Hematopoietic multipotent progenitor cell treated with erythropoietin and hydrocortisone succinate and interleukin-3 and kit ligand, for 8 days (in vitro differentiated cells): ENCODE results near the gene ALDH1A1.
A peak's percentile ranks its signal among the peaks of the same experiment; 100 is the strongest.
"Not testable (repeated sequence)": the region's sequence is repeated elsewhere in the genome, so short reads cannot be mapped to it uniquely, and the experiment has no call there.

Experiments used
- DNase-seq: peaks from one replicate; pipeline ENCODE4 v3.0.0-alpha.2; 2015

ALDH1A1 gene

GRCh38 chr9:72891043-72891442 lies 61.8 kb downstream of the ALDH1A1 start:
- no peak for DNase-seq

- no peak for DNase-seq
Observed at GRCh38 chr9:72888943-72889342, 63.9 kb downstream of the ALDH1A1 start.

GRCh38 chr9:72888067-72888466 lies 64.8 kb downstream of the ALDH1A1 start:
- DNase-seq, result no peak

- DNase-seq, result no peak
Observed at GRCh38 chr9:72886386-72886785, 66.5 kb downstream of the ALDH1A1 start.

GRCh38 chr9:72884508-72884907 lies 68.3 kb downstream of the ALDH1A1 start:
- no peak for DNase-seq

GRCh38 chr9:72883875-72884274 lies 69.0 kb downstream of the ALDH1A1 start:
- DNase-seq, result peak; percentile 34

- DNase-seq, result peak; percentile 57
Observed at GRCh38 chr9:72882117-72882775, 70.6 kb downstream of the ALDH1A1 start.

- DNase-seq, result no peak
Observed at GRCh38 chr9:72880821-72881220, 72.0 kb downstream of the ALDH1A1 start.

- DNase-seq, result no peak
Observed at GRCh38 chr9:72875221-72875620, 77.6 kb downstream of the ALDH1A1 start.

- no peak for DNase-seq
Observed at GRCh38 chr9:72874344-72874743, 78.5 kb downstream of the ALDH1A1 start.

GRCh38 chr9:72873456-72873855 lies 79.4 kb downstream of the ALDH1A1 start:
- DNase-seq, result no peak

- DNase-seq, result no peak
Observed at GRCh38 chr9:72872718-72873117, 80.1 kb downstream of the ALDH1A1 start.

GRCh38 chr9:72871685-72872084 lies 81.2 kb downstream of the ALDH1A1 start:
- peak; percentile 55 for DNase-seq

- DNase-seq, result no peak
Observed at GRCh38 chr9:72864327-72864726, 88.5 kb downstream of the ALDH1A1 start.

GRCh38 chr9:72863456-72864094 lies 89.3 kb downstream of the ALDH1A1 start:
- peak; percentile 13 for DNase-seq

- DNase-seq, result not testable (repeated sequence)
Observed at GRCh38 chr9:72862788-72863187, 90.1 kb downstream of the ALDH1A1 start.

- DNase-seq, result peak; percentile 4
Observed at GRCh38 chr9:72858089-72858912, 94.6 kb downstream of the ALDH1A1 start.

- no peak for DNase-seq
Observed at GRCh38 chr9:72857624-72857996, 95.2 kb downstream of the ALDH1A1 start.

GRCh38 chr9:72856972-72857623 lies 95.8 kb downstream of the ALDH1A1 start:
- DNase-seq, result peak; percentile 70

GRCh38 chr9:72855890-72856523 lies 96.8 kb downstream of the ALDH1A1 start:
- no peak for DNase-seq

GRCh38 chr9:72855321-72855720 lies 97.5 kb downstream of the ALDH1A1 start:
- no peak for DNase-seq
